Astrocyte (in vitro differentiated cells and primary cell): ENCODE results near the gene DDB1. TPM values are rescaled to one million over a fixed set of nuclear protein-coding genes. Genes with fewer than 3 reads are reported as not detected.

Source experiments
- DNase-seq: peaks from one replicate; pipeline ENCODE4 v3.0.0-alpha.2; 2010; ENCODE audit warnings: low read depth
- FAIRE-seq: peaks from 2 replicates; lab custom pipeline; 2011; peaks lifted over from hg19 to GRCh38; lab: Jason Lieb, UNC
- H2AFZ ChIP-seq: 2 replicates; pipeline ENCODE4 v1.6.0; 2012; ENCODE audit warnings: low read depth, low read length, inconsistent platforms
- H3K27ac ChIP-seq: 2 replicates; pipeline ENCODE4 v1.5.1; 2011; ENCODE audit warnings: low read depth, low read length, inconsistent platforms
- H3K27me3 ChIP-seq: 2 replicates; pipeline ENCODE4 v1.6.0; 2011; ENCODE audit warnings: low read length, inconsistent platforms; ENCODE audit not compliant: insufficient read depth
- H3K36me3 ChIP-seq: 2 replicates; pipeline ENCODE4 v1.5.1; 2011; ENCODE audit warnings: low read length, inconsistent platforms; ENCODE audit not compliant: insufficient read depth
- H3K4me1 ChIP-seq: 2 replicates; pipeline ENCODE4 v1.5.1; 2011; ENCODE audit warnings: low read length, inconsistent platforms; ENCODE audit not compliant: insufficient read depth
- H3K4me2 ChIP-seq: 2 replicates; pipeline ENCODE4 v1.6.0; 2012; ENCODE audit warnings: low read length, inconsistent platforms
- H3K4me3 ChIP-seq: 2 replicates; pipeline ENCODE4 v1.5.1; 2011; ENCODE audit warnings: low read depth, mild to moderate bottlenecking, low read length, inconsistent platforms; ENCODE audit not compliant: insufficient read depth
- H3K79me2 ChIP-seq: 2 replicates; pipeline ENCODE4 v1.6.0; 2012; ENCODE audit warnings: mild to moderate bottlenecking, low read length, inconsistent platforms; ENCODE audit not compliant: insufficient read depth
- H3K9ac ChIP-seq: 2 replicates; pipeline ENCODE4 v1.6.0; 2012; ENCODE audit warnings: mild to moderate bottlenecking, low read length, inconsistent platforms
- H3K9me3 ChIP-seq: 2 replicates; pipeline ENCODE4 v1.5.1; 2012; ENCODE audit warnings: low read depth, mild to moderate bottlenecking, low read length, inconsistent platforms; ENCODE audit not compliant: insufficient read depth
- H4K20me1 ChIP-seq: 2 replicates; pipeline ENCODE4 v1.6.0; 2012; ENCODE audit warnings: low read length, inconsistent platforms; ENCODE audit not compliant: insufficient read depth
- H3K27ac Mint-ChIP-seq: one replicate; pipeline ENCODE4 v1.8.0; 2021; ENCODE audit warnings: mild to moderate bottlenecking, mixed read lengths; ENCODE audit not compliant: unreplicated experiment
- H3K27me3 Mint-ChIP-seq: one replicate; pipeline ENCODE4 v1.8.0; 2021; ENCODE audit warnings: low read depth, mixed read lengths; ENCODE audit not compliant: unreplicated experiment
- H3K36me3 Mint-ChIP-seq: one replicate; pipeline ENCODE4 v1.8.0; 2021; ENCODE audit warnings: low read depth, mixed read lengths; ENCODE audit not compliant: unreplicated experiment
- H3K4me1 Mint-ChIP-seq: one replicate; pipeline ENCODE4 v1.8.0; 2021; ENCODE audit warnings: low read depth, mixed read lengths; ENCODE audit not compliant: unreplicated experiment
- H3K4me3 Mint-ChIP-seq: one replicate; pipeline ENCODE4 v1.8.0; 2021; ENCODE audit warnings: mild to moderate bottlenecking, moderate library complexity, mixed read lengths; ENCODE audit not compliant: unreplicated experiment
- H3K9me3 Mint-ChIP-seq: one replicate; pipeline ENCODE4 v1.8.0; 2021; ENCODE audit warnings: mild to moderate bottlenecking, mixed read lengths; ENCODE audit not compliant: unreplicated experiment
- CTCF ChIP-seq: IDR thresholded peaks from 2 replicates; pipeline ENCODE4 v1.5.1; 2011; ENCODE audit warnings: low read depth, mild to moderate bottlenecking, inconsistent platforms, low read length, moderate library complexity; ENCODE audit not compliant: insufficient read depth
- EZH2 ChIP-seq: IDR thresholded peaks from 2 replicates; pipeline ENCODE4 v1.6.1; 2012; ENCODE audit warnings: mild to moderate bottlenecking, low read length, inconsistent platforms; ENCODE audit not compliant: insufficient read depth
- total RNA-seq: library from RNA; stranded (reverse); gene quantifications from 2 replicates; pipeline ENCODE4 v1.2.1, GENCODE V29; 2021

The DDB1 gene
- total RNA-seq, 1 donor from 2014 or later = 251 TPM

GRCh38 chr11:61334434-61335354, 1.8 kb upstream of the DDB1 start:
- Mint-ChIP-seq H3K27ac (peak overlapping the region; percentile 66), H3K4me3 (peak overlapping the region; percentile 98), H3K4me1 (peaks cover 33% of the 10 kb centered on the region), H3K27me3 (no peaks in the 10 kb centered on the region), H3K36me3 (peaks cover 11% of the 10 kb centered on the region), H3K9me3 (no peaks in the 10 kb centered on the region)
- Histone ChIP-seq H3K4me3 (no peak overlapping the region), H3K27me3 (no peaks in the 10 kb centered on the region), H3K36me3 (peaks cover 4% of the 10 kb centered on the region), H3K27ac (no peak overlapping the region), H4K20me1 (peaks cover 27% of the 10 kb centered on the region), H3K9me3 (no peaks in the 10 kb centered on the region), H3K79me2 (peaks cover 38% of the 10 kb centered on the region), H2AFZ (peak overlapping the region; percentile 49), H3K4me2 (peak overlapping the region; percentile 98), H3K4me1 (peaks cover 30% of the 10 kb centered on the region), H3K9ac (peak overlapping the region; percentile 5)
- TF ChIP-seq EZH2 (no peak), CTCF (no peak)
- FAIRE-seq (no peak), DNase-seq (peak; percentile 35)

- Histone ChIP-seq H3K4me2 (peak overlapping the region; percentile 98), H2AFZ (peak overlapping the region; percentile 97), H3K27me3 (no peaks in the 10 kb centered on the region), H3K27ac (peak overlapping the region; percentile 94), H3K9me3 (no peaks in the 10 kb centered on the region), H3K9ac (peak overlapping the region; percentile 100), H3K36me3 (peaks cover 13% of the 10 kb centered on the region), H4K20me1 (peaks cover 36% of the 10 kb centered on the region), H3K79me2 (peaks cover 47% of the 10 kb centered on the region), H3K4me1 (peaks cover 30% of the 10 kb centered on the region), H3K4me3 (peak overlapping the region; percentile 88)
- H3K4me1 Mint-ChIP-seq = peaks cover 35% of the 10 kb centered on the region
- H3K27ac Mint-ChIP-seq = peak overlapping the region; percentile 66
- TF ChIP-seq CTCF = no peak
- no peak for TF ChIP-seq EZH2
- no peaks in the 10 kb centered on the region for H3K27me3 Mint-ChIP-seq
- peaks cover 7% of the 10 kb centered on the region for H3K36me3 Mint-ChIP-seq
- H3K9me3 Mint-ChIP-seq = no peaks in the 10 kb centered on the region
- H3K4me3 Mint-ChIP-seq = peak overlapping the region; percentile 98
- DNase-seq (no peak), FAIRE-seq (no peak)
Measured at GRCh38 chr11:61333550-61334433, 887 bp upstream of the DDB1 start.
